ENCODE data around the gene TREML2. TPM values are rescaled to one million over a fixed set of nuclear protein-coding genes. Genes with fewer than 3 reads are reported as not detected.

The TREML2 gene
- total and polyA plus RNA-seq, 9 of the 15 experiments (the other 6 are each of a cell fraction or from before 2014, with no cell fraction given), result 0.20 to 2.9 (median 1.4) TPM

GRCh38 chr6:41161380-41161779 lies 39.6 kb downstream of the TREML2 start:
- FAIRE-seq, result no peak
- CTCF ChIA-PET (ENCODE audit: low intra/inter-chr PET ratio), result no interaction called here
- no peaks in the 10 kb centered on the region for H3K9me1 ChIP-seq (ENCODE audit: control insufficient read depth, insufficient read depth, low read length)

More at GRCh38 chr6:41161380-41161779, 39.6 kb downstream of the TREML2 start:
- Histone ChIP-seq H3K4me3 (no peak overlapping the region), H3K9ac (ENCODE audit: insufficient read depth in 1 of 2, low read depth in 2 of 2, low read length in 2 of 2) (no peak overlapping the region), H3K4me2 (ENCODE audit: insufficient read depth, low read length) (no peak overlapping the region), H4K20me1 (replicated peaks; ENCODE audit: control insufficient read depth, insufficient read depth, low read length) (peaks cover 7% of the 10 kb centered on the region; the same call in 1 of the 2 replicates), H3K9me3 (replicated peaks; ENCODE audit: control insufficient read depth, insufficient read depth, low read depth, low read length) (no peaks in the 10 kb centered on the region), H3K27me3 (ENCODE audit: control insufficient read depth in 2 of 2, insufficient read depth in 2 of 2, low read length in 2 of 2) (peaks cover 17 to 59% of the 10 kb centered on the region in 2 experiments; a peak in 4 of 5 replicates), H2AFZ (ENCODE audit: low read depth, low read length) (no peak overlapping the region), H3K27ac (ENCODE audit: extremely low read depth, low read depth, low read length) (no peak overlapping the region), H3K4me1 (replicated peaks in 1 of 2; ENCODE audit: control insufficient read depth in 2 of 2, insufficient read depth in 2 of 2, low read length in 2 of 2) (no peaks in the 10 kb centered on the region), H3K79me2 (ENCODE audit: control insufficient read depth, insufficient read depth, low read length) (no peaks in the 10 kb centered on the region), H3K36me3 (ENCODE audit: control insufficient read depth, insufficient read depth, low read length) (no peaks in the 10 kb centered on the region)
- intact Hi-C loops (cut with micrococcal nuclease) (no loop called here), in situ Hi-C loops (cut with MboI) (no loop called here)
- ATAC-seq, result no peak
- POLR2A ChIA-PET, result interaction anchor here (0.7 kb wide), 2 partner anchors 30 to 1221 kb away, joined by 3 read pairs; no protein-coding TSS in a partner anchor
- no TSS peak for BruUV-seq (replicated peaks)
- no peak for DNase-seq (ENCODE audit: extremely low read depth in 1 of 4, low spot score in 3 of 4)
- TF ChIP-seq ZNF311 (CRISPR knock-in tag; IDR thresholded peaks at IDR 0.05) (no peak), COPS2 (conservative IDR thresholded peaks at IDR 0.05) (no peak), SMAD1 (IDR thresholded peaks at IDR 0.05; ENCODE audit: low read depth, low read length, partially characterized antibody) (no peak), ZNF280A (IDR thresholded peaks at IDR 0.05; ENCODE audit: low read depth, partially characterized antibody) (no peak), CBX5 (IDR thresholded peaks at IDR 0.05; ENCODE audit: borderline replicate concordance, low read depth) (no peak), PHF21A (IDR thresholded peaks at IDR 0.05; ENCODE audit: borderline replicate concordance, low read depth) (no peak), PURB (CRISPR knock-in tag; IDR thresholded peaks at IDR 0.05; ENCODE audit: low read depth) (no peak), XRCC3 (IDR thresholded peaks at IDR 0.05) (no peak), GATA2 (CRISPR knock-in tag; IDR thresholded peaks at IDR 0.05) (no peak), KLF1 (tag; IDR thresholded peaks at IDR 0.05) (no peak)
- WGBS (ENCODE audit: insufficient coverage, low coverage, missing lambda C conversion rate), result under 1% methylated on average over 10 of the region's 10 CpGs

Measured in K562 (cell line).